B cell (primary cell): ENCODE data around the gene FFAR2.

ENCODE experiments used
- CTCF ChIP-seq: fragments of 200-600 bp; IDR thresholded peaks from one replicate; pipeline ENCODE4 v1.8.0; 2022; ENCODE audit warnings: antibody characterized with exemption, mild to moderate bottlenecking
- EZH2 ChIP-seq: IDR thresholded peaks from 2 replicates; pipeline ENCODE4 v1.6.1; 2012; ENCODE audit warnings: borderline replicate concordance, low read depth, mild to moderate bottlenecking, moderate library complexity, low read length; ENCODE audit not compliant: insufficient read depth, poor library complexity, severe bottlenecking

GRCh38 chr19:35484252-35485036 is 36.4 kb downstream of the FFAR2 start:
- TF ChIP-seq CTCF (no peak), EZH2 (no peak)
